Thyroid gland (tissue), 4 donors: ENCODE results near the gene PSD. TPM values are rescaled to one million over a fixed set of nuclear protein-coding genes. Genes with fewer than 3 reads are reported as not detected.

ENCODE experiments used
- DNase-seq, 2 donors: peaks; one replicate each; pipeline ENCODE4 v3.0.0-alpha.2; 2019
- H3K27ac ChIP-seq, 3 donors: fragments of 200-600 bp; sonication (generic); 1 replicate in 2 of 3; 2 replicates in 1 of 3; pipeline ENCODE4 v1.5.1; 2016 to 2019; ENCODE audit warnings: mild to moderate bottlenecking in 1 of 3, moderate library complexity in 1 of 3
- H3K27me3 ChIP-seq: fragments of 200-600 bp; sonication (generic); one replicate; pipeline ENCODE4 v1.5.1; 2019
- H3K36me3 ChIP-seq, 2 donors: fragments of 200-600 bp; sonication (generic); one replicate each; pipeline ENCODE4 v1.5.1; 2016 to 2019
- H3K4me1 ChIP-seq, 2 donors: fragments of 200-600 bp; sonication (generic); one replicate each; pipeline ENCODE4 v1.5.1; 2017 to 2019
- H3K4me3 ChIP-seq, 3 donors: fragments of 200-600 bp; sonication (generic); replicated peaks in 1 of 3; 1 replicate in 2 of 3; 2 replicates in 1 of 3; pipeline ENCODE4 v1.5.1; 2016; ENCODE audit warnings: mild to moderate bottlenecking in 1 of 3
- H3K9me3 ChIP-seq: fragments of 200-600 bp; sonication (generic); one replicate; pipeline ENCODE4 v1.5.1; 2017
- POLR2A ChIP-seq, 2 donors: fragments of 450-650 bp; IDR thresholded peaks; one replicate each; pipeline ENCODE4 v1.6.1; 2017; ENCODE audit warnings: antibody characterized with exemption in 2 of 2, mild to moderate bottlenecking in 2 of 2, moderate library complexity in 1 of 2
- WGBS, 2 donors: methylation state at CpG; one replicate each; pipeline ENCODE4 v1.1.5; 2017; 5-methylcytosine and 5-hydroxymethylcytosine counted together
- intact Hi-C: fragments of 100-400 bp; cut with DNase I; formaldehyde crosslinking; loops from one replicate; pipeline ENCODE4 v1.15.1; 2023
- total RNA-seq, 4 donors: library from RNA; depleted of rRNA; stranded (reverse); fragments of >200 nt; gene quantifications; one replicate each; pipeline ENCODE4 v1.2.3, GENCODE V29; 2016
- TF ChIP-seq, protein P1 (sequence below), 6 experiments: fragments of 200-600 bp in 3 of 6; fragments of 450-650 bp in 3 of 6; sonication (generic) in 3 of 6; IDR thresholded peaks; one replicate each; pipeline ENCODE4 v1.5.1; 2016 to 2019; ENCODE audit warnings: antibody characterized with exemption in 6 of 6, mild to moderate bottlenecking in 2 of 6, inconsistent platforms in 1 of 6, moderate library complexity in 1 of 6

The PSD gene
- total RNA-seq, 4 donors from 2014 or later = 0.24 to 1.1 (median 0.49) TPM

DNA sequence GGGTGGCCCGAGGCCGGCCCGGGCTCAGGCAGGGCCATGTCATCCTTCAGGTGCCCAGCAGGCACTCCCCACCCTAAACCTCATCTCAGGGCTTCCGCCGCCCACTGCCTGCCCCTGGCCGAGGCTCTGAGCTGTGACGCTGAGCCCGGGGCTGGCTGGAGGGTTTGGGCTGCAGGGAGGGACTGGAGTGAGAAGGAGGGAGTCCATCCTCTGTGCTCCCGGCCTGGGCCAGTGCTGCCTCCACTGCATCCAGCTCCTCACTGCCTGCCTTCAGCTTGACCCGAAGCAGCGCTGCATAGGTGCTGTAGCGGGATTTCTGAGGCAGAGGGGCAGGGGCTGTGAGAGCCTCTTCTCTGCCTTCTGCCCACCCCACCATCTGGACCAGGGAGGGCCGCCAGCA is 15.5 kb downstream of the PSD start:
- Histone ChIP-seq H3K9me3 (no peaks in the 10 kb centered on the region), H3K36me3 (peaks cover 5 to 11% of the 10 kb centered on the region in 2 donors), H3K4me3 (no peak overlapping the region), H3K27ac (no peak overlapping the region), H3K4me1 (peaks cover 0 to 10% of the 10 kb centered on the region in 2 donors), H3K27me3 (no peaks in the 10 kb centered on the region)
- 86 to 89% methylated on average over 5 to 13 of the region's 13 CpGs for WGBS, 2 donors
- intact Hi-C loops = loop anchor here (5.0 kb wide), 1 partner anchor 176 kb away; the partner anchor contains the start of gene ELOVL3
- no peak for DNase-seq
- TF ChIP-seq, protein P1, sequence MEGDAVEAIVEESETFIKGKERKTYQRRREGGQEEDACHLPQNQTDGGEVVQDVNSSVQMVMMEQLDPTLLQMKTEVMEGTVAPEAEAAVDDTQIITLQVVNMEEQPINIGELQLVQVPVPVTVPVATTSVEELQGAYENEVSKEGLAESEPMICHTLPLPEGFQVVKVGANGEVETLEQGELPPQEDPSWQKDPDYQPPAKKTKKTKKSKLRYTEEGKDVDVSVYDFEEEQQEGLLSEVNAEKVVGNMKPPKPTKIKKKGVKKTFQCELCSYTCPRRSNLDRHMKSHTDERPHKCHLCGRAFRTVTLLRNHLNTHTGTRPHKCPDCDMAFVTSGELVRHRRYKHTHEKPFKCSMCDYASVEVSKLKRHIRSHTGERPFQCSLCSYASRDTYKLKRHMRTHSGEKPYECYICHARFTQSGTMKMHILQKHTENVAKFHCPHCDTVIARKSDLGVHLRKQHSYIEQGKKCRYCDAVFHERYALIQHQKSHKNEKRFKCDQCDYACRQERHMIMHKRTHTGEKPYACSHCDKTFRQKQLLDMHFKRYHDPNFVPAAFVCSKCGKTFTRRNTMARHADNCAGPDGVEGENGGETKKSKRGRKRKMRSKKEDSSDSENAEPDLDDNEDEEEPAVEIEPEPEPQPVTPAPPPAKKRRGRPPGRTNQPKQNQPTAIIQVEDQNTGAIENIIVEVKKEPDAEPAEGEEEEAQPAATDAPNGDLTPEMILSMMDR (IDR thresholded peaks at IDR 0.05) = no peak
- TF ChIP-seq POLR2A (IDR thresholded peaks at IDR 0.05) = no peak

DNA sequence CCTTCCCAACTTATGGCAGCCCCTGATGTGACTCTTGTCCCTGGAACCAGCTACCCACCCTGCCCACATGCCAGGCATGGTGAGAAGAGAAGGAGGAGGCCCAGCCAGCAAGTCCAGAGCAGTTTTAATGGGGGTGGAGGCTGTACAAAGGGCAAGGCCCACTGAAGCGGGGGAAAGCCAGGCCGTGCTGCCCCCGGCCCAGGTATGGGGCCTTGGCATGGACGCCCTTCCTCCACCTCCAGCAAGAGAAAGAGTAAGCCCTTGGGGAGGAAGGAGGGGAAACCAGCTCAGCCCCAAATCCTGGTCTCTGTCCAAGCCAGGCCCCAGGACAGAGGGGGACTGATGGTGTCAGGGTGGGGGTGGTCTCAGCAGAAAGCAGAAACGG is 16.1 kb downstream of the PSD start:
- no peak overlapping the region for H3K27ac ChIP-seq
- no peak for TF ChIP-seq POLR2A (IDR thresholded peaks at IDR 0.05)
- TF ChIP-seq, protein P1 (IDR thresholded peaks at IDR 0.05) = no peak
- DNase-seq = no peak
- H3K4me3 ChIP-seq = no peak overlapping the region
- peaks cover 0 to 10% of the 10 kb centered on the region in 2 donors for H3K4me1 ChIP-seq
- H3K36me3 ChIP-seq = peaks cover 5 to 11% of the 10 kb centered on the region in 2 donors
- H3K9me3 ChIP-seq = no peaks in the 10 kb centered on the region
- WGBS, 2 donors = 85 to 89% methylated on average over 4 to 5 of the region's 5 CpGs
- intact Hi-C loops = loop anchor here (5.0 kb wide), 1 partner anchor 175 kb away; the partner anchor contains the start of gene ELOVL3
- no peaks in the 10 kb centered on the region for H3K27me3 ChIP-seq

DNA sequence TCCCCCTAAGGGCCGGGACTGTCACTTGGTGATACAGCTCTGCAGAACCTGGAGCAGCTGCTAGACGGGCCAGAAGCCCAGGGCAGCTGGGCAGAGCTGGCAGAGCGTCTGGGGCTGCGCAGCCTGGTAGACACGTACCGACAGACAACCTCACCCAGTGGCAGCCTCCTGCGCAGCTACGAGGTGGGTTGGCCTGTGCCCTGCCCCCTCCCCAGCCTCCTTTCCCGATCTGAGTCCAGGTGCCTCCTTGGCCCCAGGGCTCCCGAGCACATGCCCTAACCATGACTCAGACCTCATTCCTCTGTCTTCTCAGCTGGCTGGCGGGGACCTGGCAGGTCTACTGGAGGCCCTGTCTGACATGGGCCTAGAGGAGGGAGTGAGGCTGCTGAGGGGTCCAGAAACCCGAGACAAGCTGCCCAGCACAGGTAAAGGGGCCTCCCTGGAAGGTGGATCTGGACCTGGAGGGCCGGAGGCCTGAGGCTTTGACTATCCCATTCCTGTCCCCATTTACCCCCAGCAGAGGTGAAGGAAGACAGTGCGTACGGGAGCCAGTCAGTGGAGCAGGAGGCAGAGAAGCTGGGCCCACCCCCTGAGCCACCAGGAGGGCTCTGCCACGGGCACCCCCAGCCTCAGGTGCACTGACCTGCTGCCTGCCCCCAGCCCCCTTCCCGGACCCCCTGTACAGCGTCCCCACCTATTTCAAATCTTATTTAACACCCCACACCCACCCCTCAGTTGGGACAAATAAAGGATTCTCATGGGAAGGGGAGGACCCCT is 16.7 kb downstream of the PSD start:
- Histone ChIP-seq H3K27ac (no peak overlapping the region), H3K36me3 (peaks cover 5 to 11% of the 10 kb centered on the region in 2 donors), H3K4me3 (no peak overlapping the region), H3K9me3 (no peaks in the 10 kb centered on the region), H3K4me1 (peaks cover 0 to 11% of the 10 kb centered on the region in 2 donors), H3K27me3 (no peaks in the 10 kb centered on the region)
- TF ChIP-seq, protein P1 (IDR thresholded peaks at IDR 0.05) = no peak
- no peak for TF ChIP-seq POLR2A (IDR thresholded peaks at IDR 0.05)
- 89 to 92% methylated on average over 11 to 17 of the region's 18 CpGs for WGBS, 2 donors
- intact Hi-C loops = loop anchor here (5.0 kb wide), 1 partner anchor 175 kb away; the partner anchor contains the start of gene ELOVL3
- no peak for DNase-seq

DNA sequence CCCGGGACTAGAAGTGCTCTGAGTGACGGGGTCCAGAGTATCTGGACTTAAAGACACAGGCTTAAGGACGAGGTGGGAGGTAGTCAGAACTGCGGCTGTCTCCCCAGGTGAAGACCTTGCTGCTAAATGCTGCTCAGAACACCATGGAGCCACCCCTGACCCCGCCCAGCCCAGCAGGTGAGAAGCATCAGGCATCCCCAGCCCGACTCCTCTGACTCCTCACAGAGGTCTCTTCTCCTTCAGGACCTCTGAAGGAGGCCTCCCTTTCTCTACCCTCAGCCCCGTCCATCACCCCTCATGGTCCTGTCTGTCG is 17.3 kb downstream of the PSD start:
- WGBS, 2 donors = 94 to 95% methylated on average over 8 of the region's 8 CpGs

More for the DNA sequence above, 17.3 kb downstream of the PSD start:
- no peak for TF ChIP-seq POLR2A (IDR thresholded peaks at IDR 0.05)
- TF ChIP-seq, protein P1 (IDR thresholded peaks at IDR 0.05) = no peak
- Histone ChIP-seq H3K9me3 (no peaks in the 10 kb centered on the region), H3K4me1 (peaks cover 1 to 17% of the 10 kb centered on the region in 2 donors), H3K4me3 (no peak overlapping the region), H3K27ac (no peak overlapping the region), H3K36me3 (peaks cover 5 to 11% of the 10 kb centered on the region in 2 donors), H3K27me3 (no peaks in the 10 kb centered on the region)
- DNase-seq = no peak
- intact Hi-C loops = loop anchor here (5.0 kb wide), 1 partner anchor 174 kb away; the partner anchor contains the start of gene ELOVL3
